COR-L47 (cell line): ENCODE measurements around the gene ZNF365.
A peak's percentile ranks its signal among the peaks of the same experiment; 100 is the strongest.
"Not testable (repeated sequence)": the region's sequence is repeated elsewhere in the genome, so short reads cannot be mapped to it uniquely, and the experiment has no call there.

Experiments used
- DNase-seq: peaks from one replicate; lab custom pipeline; 2025; lab: John Stamatoyannopoulos, UW

ZNF365 gene, protein sequence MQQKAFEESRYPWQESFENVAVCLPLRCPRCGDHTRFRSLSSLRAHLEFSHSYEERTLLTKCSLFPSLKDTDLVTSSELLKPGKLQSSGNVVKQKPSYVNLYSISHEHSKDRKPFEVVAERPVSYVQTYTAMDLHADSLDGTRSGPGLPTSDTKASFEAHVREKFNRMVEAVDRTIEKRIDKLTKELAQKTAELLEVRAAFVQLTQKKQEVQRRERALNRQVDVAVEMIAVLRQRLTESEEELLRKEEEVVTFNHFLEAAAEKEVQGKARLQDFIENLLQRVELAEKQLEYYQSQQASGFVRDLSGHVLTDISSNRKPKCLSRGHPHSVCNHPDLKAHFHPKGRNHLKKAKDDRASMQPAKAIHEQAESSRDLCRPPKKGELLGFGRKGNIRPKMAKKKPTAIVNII

GRCh38 chr10:62373995-62374861, at the start of gene ZNF365:
Gene ZNF365 (plus strand): TSS chr10:62374369. CDS start chr10:62376194, 1,825 bp downstream.
- peak; percentile 71 for DNase-seq

DNA sequence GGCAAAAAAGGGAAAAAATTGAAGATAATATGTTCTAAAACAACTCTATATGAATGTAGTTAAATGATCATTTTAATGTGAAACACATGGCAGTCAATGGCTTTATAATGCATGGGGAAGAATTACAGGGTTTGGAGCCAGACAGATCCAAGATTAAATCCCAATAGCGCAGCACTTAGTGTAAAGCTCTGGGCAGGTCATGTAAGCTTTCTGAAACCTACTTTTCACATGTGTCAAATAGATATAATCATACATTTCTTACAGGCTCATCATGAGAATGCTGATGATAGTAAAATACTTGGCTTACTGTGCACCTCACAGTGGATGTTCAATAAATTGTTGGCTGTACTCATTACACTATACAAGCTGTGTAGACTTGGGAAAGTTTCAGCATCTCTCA, 48.0 kb upstream of the ZNF365 start:
- DNase-seq = no peak

- no peak for DNase-seq
Measured at GRCh38 chr10:62327885-62328284, 46.3 kb upstream of the ZNF365 start.

- no peak for DNase-seq
Measured at GRCh38 chr10:62330213-62330612, 44.0 kb upstream of the ZNF365 start.

- no peak for DNase-seq
Measured at GRCh38 chr10:62332406-62332805, 41.8 kb upstream of the ZNF365 start.

GRCh38 chr10:62333135-62333889, 40.9 kb upstream of the ZNF365 start:
- no peak for DNase-seq

- DNase-seq = no peak
Measured at GRCh38 chr10:62333988-62334682, 40.0 kb upstream of the ZNF365 start.

GRCh38 chr10:62335326-62335725, 38.8 kb upstream of the ZNF365 start:
- DNase-seq = no peak

- no peak for DNase-seq
Measured at GRCh38 chr10:62336404-62336803, 37.8 kb upstream of the ZNF365 start.

GRCh38 chr10:62341419-62341818, 32.8 kb upstream of the ZNF365 start:
- DNase-seq = no peak

GRCh38 chr10:62343000-62343399, 31.2 kb upstream of the ZNF365 start:
- no peak for DNase-seq

DNA sequence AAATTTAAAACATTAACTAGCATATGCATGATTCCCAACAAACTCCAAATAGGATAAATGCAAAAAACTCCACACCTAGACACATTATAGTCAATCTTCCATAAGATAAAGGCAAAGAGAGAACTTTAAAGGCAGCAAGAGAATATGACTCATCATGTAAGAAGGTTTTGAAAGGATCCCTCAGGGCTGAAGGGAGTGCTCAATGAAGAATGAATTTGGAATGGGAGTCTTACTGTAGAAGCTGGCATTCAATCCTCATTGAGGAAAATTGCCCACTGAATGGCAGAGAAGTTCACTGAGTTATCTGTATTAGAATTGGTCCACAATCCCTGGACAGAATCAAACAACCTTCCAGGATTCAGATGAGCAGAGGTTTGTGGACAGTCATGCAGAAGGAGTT, 26.1 kb upstream of the ZNF365 start:
- no peak for DNase-seq

DNA sequence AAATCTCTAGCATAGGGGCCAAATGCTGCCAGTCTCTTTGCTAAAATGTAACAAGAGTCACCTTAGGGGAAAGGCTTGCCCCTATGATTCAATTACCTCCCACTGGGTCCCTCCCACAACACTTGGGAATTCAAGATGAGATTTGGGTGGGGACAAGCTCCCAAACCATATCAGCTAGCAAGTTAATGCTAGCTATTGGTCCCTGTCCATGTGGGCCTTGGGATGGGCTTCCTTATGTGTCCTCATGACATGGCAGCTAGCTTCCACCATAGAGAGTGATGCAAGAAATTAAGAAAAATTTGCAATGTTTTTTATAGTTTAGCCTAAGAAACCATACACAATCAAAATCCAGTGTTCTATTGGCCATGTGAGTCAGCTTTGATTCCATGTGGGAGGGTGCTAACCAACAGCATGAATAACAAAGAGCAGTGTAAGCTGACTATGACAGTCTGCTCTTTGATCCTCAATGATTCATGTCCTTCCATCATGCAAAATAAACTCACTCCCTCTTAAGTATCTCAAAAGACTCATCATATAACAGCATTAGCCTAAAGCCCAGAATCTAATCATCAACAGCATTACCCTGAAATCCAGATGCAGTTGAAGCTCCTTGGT, 21.7 kb upstream of the ZNF365 start:
- no peak for DNase-seq

DNA sequence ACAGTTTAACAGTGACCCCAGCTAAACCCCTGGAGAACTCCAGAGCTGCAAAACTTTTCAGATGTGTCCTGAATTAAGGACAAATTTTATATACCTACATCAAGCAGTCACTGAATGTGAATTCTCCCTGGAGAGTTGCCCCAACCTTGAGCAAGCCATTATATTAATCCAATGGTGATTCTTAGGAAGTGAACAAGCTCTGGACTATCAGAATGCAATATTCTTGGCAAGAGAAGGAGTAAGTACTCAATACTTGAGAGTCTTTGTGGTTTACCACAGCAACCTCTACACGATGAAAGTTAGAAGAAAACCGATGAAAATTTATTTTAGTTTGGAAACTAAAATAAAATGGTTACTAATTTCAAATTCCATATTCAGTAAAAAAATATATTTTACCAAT, 19.3 kb upstream of the ZNF365 start:
- DNase-seq = no peak

DNA sequence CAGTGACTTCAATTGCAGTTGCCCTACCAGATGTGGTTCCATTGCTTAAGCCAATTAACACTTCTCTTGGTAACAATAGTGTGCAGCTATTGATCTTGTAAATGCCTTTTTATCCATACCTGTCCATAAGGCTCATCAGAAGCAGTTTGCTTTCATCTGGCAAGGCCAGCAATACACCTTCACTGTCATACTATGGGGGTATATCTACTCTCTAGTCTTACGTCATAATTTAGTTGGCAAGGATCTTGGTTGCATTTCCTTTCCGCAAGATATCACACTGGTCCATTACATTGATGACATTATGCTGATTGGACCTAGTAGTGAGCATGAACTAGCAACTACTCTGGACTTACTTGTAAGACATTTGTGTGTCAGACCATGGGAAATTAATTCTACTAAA, 17.7 kb upstream of the ZNF365 start:
- DNase-seq = no peak

DNA sequence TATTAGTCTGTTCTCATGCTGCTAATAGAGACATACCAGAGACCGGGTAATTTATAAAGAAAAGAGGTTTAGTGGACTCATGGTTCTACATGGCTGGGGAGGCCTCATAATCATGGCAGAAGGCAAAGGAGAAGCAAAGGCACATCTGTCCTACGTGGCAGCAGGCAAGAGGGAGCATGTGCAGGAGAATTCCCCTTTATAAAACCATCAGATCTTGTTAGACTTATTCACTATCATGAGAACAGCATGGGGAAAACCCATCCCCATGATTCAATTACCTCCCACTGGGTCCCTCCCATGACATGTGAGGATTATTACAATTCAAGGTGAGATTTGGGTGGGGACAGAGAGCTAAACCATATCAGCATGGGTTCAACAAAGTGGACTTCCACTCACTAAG, 16.0 kb upstream of the ZNF365 start:
- not testable (repeated sequence) for DNase-seq

DNA sequence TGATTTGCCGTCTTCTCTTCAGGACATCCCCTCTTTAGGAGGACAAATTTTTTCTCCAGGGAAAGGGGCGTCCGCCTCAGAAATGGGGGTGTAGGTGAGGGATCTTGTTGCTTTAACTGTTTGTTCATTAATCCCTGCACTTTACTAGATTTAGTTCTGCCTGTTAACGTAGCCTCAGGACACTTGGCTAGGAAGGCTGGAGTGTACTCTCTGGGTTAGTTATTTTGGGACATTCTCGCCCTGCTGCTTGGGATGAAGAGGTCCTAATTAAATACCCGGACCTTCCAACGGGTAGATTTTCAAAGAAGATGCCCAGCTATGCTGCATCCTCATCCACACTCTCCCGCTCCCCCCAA, 552 bp upstream of the ZNF365 start:
- no peak for DNase-seq

- DNase-seq = no peak
Measured at GRCh38 chr10:62374862-62375710, 917 bp downstream of the ZNF365 start.

GRCh38 chr10:62376071-62377025, 2.2 kb downstream of the ZNF365 start:
- DNase-seq = no peak
